HEK293 (cell line): Measurements from ENCODE around the gene TMEM207.

ENCODE experiments used
- CTCF ChIA-PET: fragments of 350-600 bp; formaldehyde crosslinking; extraction: SDS; loops from one replicate; lab custom pipeline; 2021; ENCODE audit warnings: antibody characterized with exemption; lab: Yijun Ruan, JAX
- POLR2A ChIA-PET: fragments of 300-600 bp; formaldehyde crosslinking; extraction: SDS; loops from one replicate; lab custom pipeline; 2020; ENCODE audit warnings: antibody characterized with exemption, inconsistent platforms; lab: Yijun Ruan, JAX
- H3K27ac ChIP-seq: fragments of 200-500 bp; sonication (Bioruptor generic); 2 replicates; pipeline ENCODE4 v1.5.1; 2014; ENCODE audit warnings: low read depth, low read length, control low read depth, inconsistent platforms; ENCODE audit errors: extremely low read depth
- H3K36me3 ChIP-seq, 2 experiments: fragments of 200-500 bp in 1 of 2; sonication (Bioruptor generic) in 1 of 2; 1 replicate in 1 of 2; 2 replicates in 1 of 2; pipeline ENCODE4 v1.5.1; 2014 to 2017; ENCODE audit warnings: inconsistent platforms in 2 of 2, low read length in 2 of 2; ENCODE audit not compliant: control insufficient read depth in 2 of 2, insufficient read depth in 1 of 2
- H3K4me1 ChIP-seq: fragments of 200-500 bp; sonication (Bioruptor generic); 2 replicates; pipeline ENCODE4 v1.5.1; 2014; ENCODE audit warnings: mild to moderate bottlenecking, low read length, inconsistent platforms; ENCODE audit not compliant: control insufficient read depth, insufficient read depth
- H3K4me3 ChIP-seq: 2 replicates; pipeline ENCODE4 v1.5.1; 2011; ENCODE audit warnings: low read depth, mild to moderate bottlenecking, control low read depth, low read length, moderate library complexity
- H3K9me3 ChIP-seq: fragments of 200-500 bp; sonication (Bioruptor generic); 2 replicates; pipeline ENCODE4 v1.5.1; 2014; ENCODE audit warnings: low read depth, low read length, inconsistent platforms; ENCODE audit not compliant: control insufficient read depth, insufficient read depth
- GLIS2 ChIP-seq: fragments of 450-650 bp; formaldehyde crosslinking; IDR thresholded peaks from 2 replicates; pipeline ENCODE4 v1.5.1; 2016; ENCODE audit warnings: missing biosample characterization, missing genetic modification characterization
- OVOL3 ChIP-seq: fragments of 450-650 bp; formaldehyde crosslinking; IDR thresholded peaks from 2 replicates; pipeline ENCODE4 v1.5.1; 2016; ENCODE audit warnings: missing biosample characterization, missing genetic modification characterization
- SCRT1 ChIP-seq: fragments of 450-650 bp; formaldehyde crosslinking; IDR thresholded peaks from 2 replicates; pipeline ENCODE4 v1.5.1; 2016; ENCODE audit warnings: missing biosample characterization, missing genetic modification characterization, borderline replicate concordance
- ZBTB11 ChIP-seq: fragments of 450-650 bp; formaldehyde crosslinking; conservative IDR thresholded peaks from 2 replicates; pipeline ENCODE4 v1.5.1; 2016; ENCODE audit warnings: low read depth, missing biosample characterization, missing genetic modification characterization
- ZBTB20 ChIP-seq: fragments of 450-650 bp; formaldehyde crosslinking; IDR thresholded peaks from 2 replicates; pipeline ENCODE4 v1.5.1; 2016; ENCODE audit warnings: missing biosample characterization, missing genetic modification characterization
- ZBTB49 ChIP-seq: fragments of 450-650 bp; formaldehyde crosslinking; IDR thresholded peaks from 2 replicates; pipeline ENCODE4 v1.5.1; 2016; ENCODE audit warnings: missing biosample characterization, missing genetic modification characterization, low read depth
- ZBTB6 ChIP-seq: fragments of 450-650 bp; formaldehyde crosslinking; IDR thresholded peaks from 2 replicates; pipeline ENCODE4 v1.5.1; 2017; ENCODE audit warnings: missing biosample characterization, missing genetic modification characterization
- ZFP69B ChIP-seq: fragments of 450-650 bp; formaldehyde crosslinking; IDR thresholded peaks from 2 replicates; pipeline ENCODE4 v1.5.1; 2016; ENCODE audit warnings: missing biosample characterization, missing genetic modification characterization
- ZNF121 ChIP-seq: fragments of 450-650 bp; formaldehyde crosslinking; IDR thresholded peaks from 2 replicates; pipeline ENCODE4 v1.5.1; 2016; ENCODE audit warnings: missing biosample characterization, missing genetic modification characterization
- ZNF157 ChIP-seq: fragments of 450-650 bp; formaldehyde crosslinking; IDR thresholded peaks from 2 replicates; pipeline ENCODE4 v1.5.1; 2016; ENCODE audit warnings: missing biosample characterization, missing genetic modification characterization
- ZNF16 ChIP-seq: fragments of 450-650 bp; formaldehyde crosslinking; IDR thresholded peaks from 2 replicates; pipeline ENCODE4 v1.5.1; 2016; ENCODE audit warnings: low read depth, missing biosample characterization, missing genetic modification characterization
- ZNF18 ChIP-seq: fragments of 450-650 bp; formaldehyde crosslinking; IDR thresholded peaks from 2 replicates; pipeline ENCODE4 v1.5.1; 2016; ENCODE audit warnings: missing biosample characterization, missing genetic modification characterization
- ZNF184 ChIP-seq: fragments of 450-650 bp; IDR thresholded peaks from 2 replicates; pipeline ENCODE4 v1.5.1; 2018; ENCODE audit warnings: missing biosample characterization, mild to moderate bottlenecking, missing genetic modification characterization
- ZNF324 ChIP-seq: fragments of 450-650 bp; formaldehyde crosslinking; IDR thresholded peaks from 2 replicates; pipeline ENCODE4 v1.5.1; 2016; ENCODE audit warnings: missing biosample characterization, missing genetic modification characterization
- ZNF335 ChIP-seq: fragments of 450-650 bp; formaldehyde crosslinking; conservative IDR thresholded peaks from 2 replicates; pipeline ENCODE4 v1.5.1; 2016; ENCODE audit warnings: missing biosample characterization, missing genetic modification characterization
- ZNF362 ChIP-seq: fragments of 450-650 bp; formaldehyde crosslinking; IDR thresholded peaks from 2 replicates; pipeline ENCODE4 v1.5.1; 2016; ENCODE audit warnings: missing biosample characterization, missing genetic modification characterization
- ZNF580 ChIP-seq: fragments of 450-650 bp; formaldehyde crosslinking; IDR thresholded peaks from 2 replicates; pipeline ENCODE4 v1.5.1; 2016; ENCODE audit warnings: missing biosample characterization, missing genetic modification characterization
- ZNF664 ChIP-seq: fragments of 450-650 bp; formaldehyde crosslinking; IDR thresholded peaks from 2 replicates; pipeline ENCODE4 v1.5.1; 2016; ENCODE audit warnings: missing biosample characterization, missing genetic modification characterization
- ZNF692 ChIP-seq: fragments of 450-650 bp; formaldehyde crosslinking; IDR thresholded peaks from 2 replicates; pipeline ENCODE4 v1.5.1; 2016; ENCODE audit warnings: missing biosample characterization, missing genetic modification characterization

The TMEM207 gene

GRCh38 chr3:190495796-190496195 is 46.1 kb upstream of the TMEM207 start:
- no peaks in the 10 kb centered on the region for H3K36me3 ChIP-seq
- H3K4me3 ChIP-seq, result no peak overlapping the region
- CTCF ChIA-PET, result no interaction called here
- no peak overlapping the region for H3K27ac ChIP-seq
- TF ChIP-seq ZNF16 (tag by site-specific recombination), result no peak
- no peak for TF ChIP-seq GLIS2 (tag by site-specific recombination)
- no peak for TF ChIP-seq ZBTB49 (tag by site-specific recombination)
- TF ChIP-seq ZNF324 (tag by site-specific recombination), result no peak
- TF ChIP-seq SCRT1 (tag by site-specific recombination), result no peak
- no peak for TF ChIP-seq ZFP69B (tag by site-specific recombination)
- no peak for TF ChIP-seq ZNF664 (tag by site-specific recombination)
- TF ChIP-seq ZBTB20 (tag by site-specific recombination), result no peak
- TF ChIP-seq OVOL3, result no peak
- no peak for TF ChIP-seq ZNF692
- TF ChIP-seq ZNF157 (tag by site-specific recombination), result no peak
- TF ChIP-seq ZNF335 (tag by site-specific recombination), result no peak
- TF ChIP-seq ZBTB6, result no peak
- no peak for TF ChIP-seq ZBTB11 (tag by site-specific recombination)
- TF ChIP-seq ZNF121 (tag by site-specific recombination), result no peak
- TF ChIP-seq ZNF580 (tag by site-specific recombination), result no peak
- no peak for TF ChIP-seq ZNF184 (tag by site-specific recombination)
- no peak for TF ChIP-seq ZNF18 (tag by site-specific recombination)
- no peak for TF ChIP-seq ZNF362 (tag by site-specific recombination)
- POLR2A ChIA-PET, result no interaction called here
- no peaks in the 10 kb centered on the region for H3K4me1 ChIP-seq
- H3K9me3 ChIP-seq, result no peaks in the 10 kb centered on the region
